Ecto neural progenitor cell (in vitro differentiated cells): ENCODE results near the gene CALN1.

Experiments used
- DNase-seq: peaks from one replicate; pipeline ENCODE4 v3.0.0-alpha.2; 2018; ENCODE audit warnings: low spot score

Gene CALN1

GRCh38 chr7:72183835-72184234, 228.3 kb downstream of the CALN1 start:
- no peak for DNase-seq

GRCh38 chr7:72182036-72182435, 230.1 kb downstream of the CALN1 start:
- no peak for DNase-seq

GRCh38 chr7:72176875-72177274, 235.3 kb downstream of the CALN1 start:
- no peak for DNase-seq

- DNase-seq, result no peak
Measured at GRCh38 chr7:72170475-72170874, 241.7 kb downstream of the CALN1 start.

- no peak for DNase-seq
Measured at GRCh38 chr7:72163271-72163670, 248.9 kb downstream of the CALN1 start.

GRCh38 chr7:72161534-72161933, 250.6 kb downstream of the CALN1 start:
- no peak for DNase-seq

- DNase-seq, result no peak
Measured at GRCh38 chr7:72159911-72160310, 252.2 kb downstream of the CALN1 start.

- no peak for DNase-seq
Measured at GRCh38 chr7:72156671-72157070, 255.5 kb downstream of the CALN1 start.

GRCh38 chr7:72153132-72153512, 259.0 kb downstream of the CALN1 start:
- DNase-seq, result peak; percentile 29

- DNase-seq, result peak; percentile 31
Measured at GRCh38 chr7:72152161-72153131, 259.7 kb downstream of the CALN1 start.

GRCh38 chr7:72140566-72140965, 271.6 kb downstream of the CALN1 start:
- no peak for DNase-seq

- DNase-seq, result no peak
Measured at GRCh38 chr7:72127136-72127535, 285.0 kb downstream of the CALN1 start.

- DNase-seq, result no peak
Measured at GRCh38 chr7:72123913-72124312, 288.2 kb downstream of the CALN1 start.

GRCh38 chr7:72118366-72118765, 293.8 kb downstream of the CALN1 start:
- no peak for DNase-seq

- no peak for DNase-seq
Measured at GRCh38 chr7:72114129-72114528, 298.0 kb downstream of the CALN1 start.

GRCh38 chr7:72112992-72113391, 299.1 kb downstream of the CALN1 start:
- DNase-seq, result no peak

GRCh38 chr7:72112530-72112929, 299.6 kb downstream of the CALN1 start:
- DNase-seq, result no peak

- DNase-seq, result no peak
Measured at GRCh38 chr7:72111086-72111485, 301.1 kb downstream of the CALN1 start.

- no peak for DNase-seq
Measured at GRCh38 chr7:72109566-72109965, 302.6 kb downstream of the CALN1 start.

- DNase-seq, result no peak
Measured at GRCh38 chr7:72106405-72106804, 305.7 kb downstream of the CALN1 start.

- no peak for DNase-seq
Measured at GRCh38 chr7:72101444-72101843, 310.7 kb downstream of the CALN1 start.

GRCh38 chr7:72099784-72100183, 312.4 kb downstream of the CALN1 start:
- DNase-seq, result no peak

GRCh38 chr7:72098807-72099580, 313.1 kb downstream of the CALN1 start:
- DNase-seq, result no peak
